SK-N-SH treated with all-trans-retinoic acid at 6 μM for 48 hours (cell line): ENCODE data around the gene CHSY1.

Source experiments
- CREB5 ChIP-seq: fragments of 250-450 bp; sonication (Bioruptor Pico); IDR thresholded peaks from 2 replicates; pipeline ENCODE4 v1.5.1; 2020; ENCODE audit warnings: low read depth, mild to moderate bottlenecking, moderate library complexity
- CSDC2 ChIP-seq: fragments of 250-450 bp; sonication (Bioruptor Pico); IDR thresholded peaks from 2 replicates; pipeline ENCODE4 v1.5.0; 2020; ENCODE audit warnings: mild to moderate bottlenecking, moderate library complexity
- CSRNP3 ChIP-seq: fragments of 250-450 bp; sonication (Bioruptor Pico); IDR thresholded peaks from 2 replicates; pipeline ENCODE4 v1.5.1; 2021; ENCODE audit warnings: mild to moderate bottlenecking, moderate library complexity
- ESRRG ChIP-seq: fragments of 250-450 bp; sonication (Bioruptor Pico); IDR thresholded peaks from 2 replicates; pipeline ENCODE4 v1.6.1; 2021; ENCODE audit warnings: mild to moderate bottlenecking
- ISL1 ChIP-seq: fragments of 250-450 bp; sonication (Bioruptor Pico); IDR thresholded peaks from 2 replicates; pipeline ENCODE4 v2.1.2; 2022; ENCODE audit warnings: mild to moderate bottlenecking, moderate library complexity
- OSR1 ChIP-seq: fragments of 250-450 bp; sonication (Bioruptor Pico); IDR thresholded peaks from 2 replicates; pipeline ENCODE4 v1.8.0; 2022; ENCODE audit warnings: moderate library complexity, mild to moderate bottlenecking, inconsistent platforms
- PATZ1 ChIP-seq: fragments of 250-450 bp; sonication (Bioruptor Pico); IDR thresholded peaks from 2 replicates; pipeline ENCODE4 v1.8.0; 2020; ENCODE audit warnings: mild to moderate bottlenecking, moderate library complexity, borderline replicate concordance
- PPARA ChIP-seq: fragments of 250-450 bp; sonication (Bioruptor Pico); IDR thresholded peaks from 2 replicates; pipeline ENCODE4 v1.5.0; 2020; ENCODE audit warnings: mild to moderate bottlenecking, borderline replicate concordance
- RARB ChIP-seq: fragments of 250-450 bp; sonication (Bioruptor Pico); IDR thresholded peaks from 2 replicates; pipeline ENCODE4 v1.8.0; 2021; ENCODE audit warnings: mild to moderate bottlenecking, moderate library complexity
- SNAI2 ChIP-seq: fragments of 250-450 bp; sonication (Bioruptor Pico); IDR thresholded peaks from 2 replicates; pipeline ENCODE4 v1.5.0; 2020; ENCODE audit warnings: mild to moderate bottlenecking, moderate library complexity
- ZC3H10 ChIP-seq: fragments of 250-450 bp; sonication (Bioruptor Pico); IDR thresholded peaks from 2 replicates; pipeline ENCODE4 v1.5.1; 2021; ENCODE audit warnings: mild to moderate bottlenecking, moderate library complexity
- ZFP3 ChIP-seq: fragments of 250-450 bp; sonication (Bioruptor Pico); IDR thresholded peaks from 2 replicates; pipeline ENCODE4 v1.5.0; 2020; ENCODE audit warnings: mild to moderate bottlenecking, moderate library complexity
- ZFP30 ChIP-seq: fragments of 450-650 bp; formaldehyde crosslinking; IDR thresholded peaks from 2 replicates; pipeline ENCODE4 v1.5.0; 2022; ENCODE audit warnings: mild to moderate bottlenecking, moderate library complexity
- ZNF70 ChIP-seq: fragments of 450-650 bp; formaldehyde crosslinking; IDR thresholded peaks from 2 replicates; pipeline ENCODE4 v1.5.0; 2020; ENCODE audit warnings: mild to moderate bottlenecking, moderate library complexity

GRCh38 chr15:101177866-101178265 is 74.0 kb downstream of the CHSY1 start:
- no peak for TF ChIP-seq ZFP3 (CRISPR knock-in tag)
- no peak for TF ChIP-seq CSDC2 (CRISPR knock-in tag)
- TF ChIP-seq PATZ1 (CRISPR knock-in tag): no peak
- no peak for TF ChIP-seq ZC3H10 (CRISPR knock-in tag)
- TF ChIP-seq RARB (CRISPR knock-in tag): no peak
- TF ChIP-seq ZFP30: no peak
- no peak for TF ChIP-seq PPARA (CRISPR knock-in tag)
- no peak for TF ChIP-seq CSRNP3 (CRISPR knock-in tag)
- TF ChIP-seq CREB5 (CRISPR knock-in tag): no peak
- TF ChIP-seq ESRRG (CRISPR knock-in tag): no peak
- no peak for TF ChIP-seq SNAI2 (CRISPR knock-in tag)
- no peak for TF ChIP-seq ZNF70
- TF ChIP-seq ISL1 (CRISPR knock-in tag): no peak
- no peak for TF ChIP-seq OSR1 (CRISPR knock-in tag)
